Tibial nerve (tissue), 4 donors: ENCODE measurements around the gene LPO. TPM values are rescaled to one million over a fixed set of nuclear protein-coding genes. Genes with fewer than 3 reads are reported as not detected.

Experiments used
- DNase-seq, 2 donors: peaks; one replicate each; pipeline ENCODE4 v3.0.0-alpha.2; 2019; ENCODE audit warnings: low spot score in 2 of 2
- H3K27ac ChIP-seq, 4 donors: fragments of 200-600 bp; sonication (generic) in 3 of 4; one replicate each; pipeline ENCODE4 v1.5.1; 2017 to 2019; ENCODE audit warnings: mild to moderate bottlenecking in 1 of 4
- H3K27me3 ChIP-seq, 2 donors: fragments of 200-600 bp; sonication (generic) in 1 of 2; one replicate each; pipeline versions ENCODE4 v1.5.1 to v1.6.0; 2017 to 2019
- H3K36me3 ChIP-seq, 3 donors: fragments of 200-600 bp; sonication (generic); one replicate each; pipeline ENCODE4 v1.5.1; 2018 to 2019
- H3K4me1 ChIP-seq, 4 donors: fragments of 200-600 bp; sonication (generic) in 3 of 4; one replicate each; pipeline ENCODE4 v1.5.1; 2017 to 2019
- H3K4me3 ChIP-seq, 4 donors: fragments of 200-600 bp; sonication (generic) in 3 of 4; one replicate each; pipeline ENCODE4 v1.5.1; 2017 to 2019; ENCODE audit warnings: mild to moderate bottlenecking in 1 of 4, moderate library complexity in 1 of 4
- H3K9me3 ChIP-seq, 4 donors: fragments of 200-600 bp; sonication (generic) in 3 of 4; one replicate each; pipeline ENCODE4 v1.5.1; 2017 to 2019
- CTCF ChIP-seq, 5 experiments: fragments of 200-600 bp in 3 of 5; fragments of 450-650 bp in 2 of 5; sonication (generic) in 3 of 5; IDR thresholded peaks; one replicate each; pipeline ENCODE4 v1.5.1; 2016 to 2019; ENCODE audit warnings: antibody characterized with exemption in 5 of 5, mild to moderate bottlenecking in 3 of 5, moderate library complexity in 2 of 5
- EP300 ChIP-seq, 2 donors: sonication (generic); formaldehyde crosslinking; IDR thresholded peaks; one replicate each; pipeline ENCODE4 v1.6.1; 2017; ENCODE audit warnings: antibody characterized with exemption in 2 of 2, mild to moderate bottlenecking in 1 of 2
- POLR2A ChIP-seq, 2 donors: fragments of 450-650 bp; IDR thresholded peaks; one replicate each; pipeline ENCODE4 v1.6.1; 2017; ENCODE audit warnings: antibody characterized with exemption in 2 of 2, mild to moderate bottlenecking in 2 of 2, moderate library complexity in 2 of 2
- WGBS, 2 donors: methylation state at CpG; one replicate each; pipeline ENCODE4 v1.1.5; 2018; 5-methylcytosine and 5-hydroxymethylcytosine counted together
- total RNA-seq, 4 donors: library from RNA; depleted of rRNA; stranded (reverse); fragments of >200 nt; gene quantifications; one replicate each; pipeline ENCODE4 v1.1.0, GENCODE V29; 2016

Gene LPO
- total RNA-seq, 4 donors from 2014 or later, result not detected

DNA sequence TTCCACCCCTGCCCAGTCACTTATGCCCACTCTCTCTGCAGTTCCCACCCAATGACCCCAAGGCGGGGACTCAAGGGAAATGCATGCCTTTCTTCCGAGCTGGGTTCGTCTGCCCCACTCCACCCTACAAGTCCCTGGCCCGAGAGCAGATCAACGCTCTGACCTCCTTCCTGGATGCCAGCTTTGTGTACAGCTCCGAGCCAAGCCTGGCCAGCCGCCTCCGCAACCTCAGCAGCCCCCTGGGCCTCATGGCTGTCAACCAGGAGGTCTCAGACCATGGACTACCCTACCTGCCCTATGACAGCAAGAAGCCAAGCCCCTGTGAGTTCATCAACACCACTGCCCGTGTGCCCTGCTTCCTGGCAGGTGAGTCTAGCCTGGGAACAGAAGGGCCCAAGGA is 13.8 kb downstream of the LPO start:
- Histone ChIP-seq H3K27ac (no peak overlapping the region), H3K36me3 (no peaks in the 10 kb centered on the region), H3K4me3 (no peak overlapping the region), H3K9me3 (no peaks in the 10 kb centered on the region), H3K4me1 (peaks cover 0 to 14% (median 3%) of the 10 kb centered on the region in 4 donors), H3K27me3 (peaks cover 0 to 61% of the 10 kb centered on the region in 2 donors)
- DNase-seq, result no peak
- WGBS, 2 donors, result 52 to 77% methylated on average over 7 to 9 of the region's 9 CpGs
- no peak for TF ChIP-seq POLR2A (IDR thresholded peaks at IDR 0.05)
- no peak for TF ChIP-seq CTCF (IDR thresholded peaks at IDR 0.05)
- no peak for TF ChIP-seq EP300 (IDR thresholded peaks at IDR 0.05)

DNA sequence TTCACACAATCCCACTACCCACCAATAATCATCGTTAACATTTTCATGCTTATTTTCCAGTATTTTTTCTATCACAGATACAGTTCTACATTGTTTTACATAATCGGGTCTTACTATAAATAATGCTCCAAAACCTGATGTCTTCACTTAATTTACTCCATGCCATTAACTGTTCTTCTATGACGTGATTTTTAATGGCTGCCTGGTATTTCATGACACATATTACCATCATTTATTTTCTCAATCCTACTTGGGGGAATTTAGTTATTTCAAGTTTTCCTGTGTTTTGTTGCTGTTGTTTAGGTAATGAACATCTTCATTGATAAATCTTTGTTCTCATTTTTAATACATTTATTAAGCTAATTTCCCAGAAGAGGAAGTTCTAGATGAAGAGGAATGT is 14.7 kb downstream of the LPO start:
- DNase-seq, result no peak
- WGBS, 2 donors, result 75 to 79% methylated on average over 3 of the region's 3 CpGs
- Histone ChIP-seq H3K4me1 (peaks cover 0 to 14% (median 3%) of the 10 kb centered on the region in 4 donors), H3K27me3 (peaks cover 0 to 67% of the 10 kb centered on the region in 2 donors), H3K4me3 (no peak overlapping the region), H3K27ac (no peak overlapping the region), H3K36me3 (no peaks in the 10 kb centered on the region), H3K9me3 (no peaks in the 10 kb centered on the region)
- no peak for TF ChIP-seq CTCF (IDR thresholded peaks at IDR 0.05)
- no peak for TF ChIP-seq POLR2A (IDR thresholded peaks at IDR 0.05)
- no peak for TF ChIP-seq EP300 (IDR thresholded peaks at IDR 0.05)

DNA sequence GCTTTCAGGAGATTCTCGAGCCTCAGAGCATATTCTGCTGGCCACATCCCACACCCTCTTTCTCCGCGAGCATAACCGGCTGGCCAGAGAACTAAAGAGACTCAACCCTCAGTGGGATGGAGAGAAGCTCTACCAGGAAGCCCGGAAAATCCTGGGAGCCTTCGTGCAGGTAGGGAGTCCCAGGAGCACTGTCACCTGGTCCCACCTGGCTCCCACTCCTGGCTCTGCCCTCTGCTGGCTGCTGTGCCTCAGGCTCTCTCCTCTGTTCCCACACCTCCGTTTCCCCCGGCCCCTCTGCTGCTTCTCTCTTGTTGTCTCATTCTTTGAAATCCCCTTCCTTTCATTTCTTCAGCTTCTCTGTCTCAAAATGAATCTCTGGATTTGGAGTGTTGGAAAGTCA is 16.4 kb downstream of the LPO start:
- no peak for DNase-seq
- H3K27ac ChIP-seq, result no peak overlapping the region
- H3K27me3 ChIP-seq, result peaks cover 0 to 61% of the 10 kb centered on the region in 2 donors
- no peaks in the 10 kb centered on the region for H3K36me3 ChIP-seq
- TF ChIP-seq POLR2A (IDR thresholded peaks at IDR 0.05) (no peak), CTCF (IDR thresholded peaks at IDR 0.05) (no peak), EP300 (IDR thresholded peaks at IDR 0.05) (no peak)
- H3K4me1 ChIP-seq, result peaks cover 0 to 4% (median 0%) of the 10 kb centered on the region in 4 donors
- WGBS, 2 donors, result 17 to 22% methylated on average over 8 of the region's 8 CpGs
- no peaks in the 10 kb centered on the region for H3K9me3 ChIP-seq
- no peak overlapping the region for H3K4me3 ChIP-seq

GRCh38 chr17:58262149-58262548 is 23.8 kb downstream of the LPO start:
- DNase-seq, result no peak
- Histone ChIP-seq H3K27ac (no peak overlapping the region), H3K36me3 (no peaks in the 10 kb centered on the region), H3K4me3 (no peak overlapping the region), H3K27me3 (peaks cover 0 to 51% of the 10 kb centered on the region in 2 donors), H3K9me3 (no peaks in the 10 kb centered on the region), H3K4me1 (no peaks in the 10 kb centered on the region)
- WGBS, 2 donors, result 87 to 90% methylated on average over 11 of the region's 11 CpGs
- TF ChIP-seq EP300 (IDR thresholded peaks at IDR 0.05) (no peak), POLR2A (IDR thresholded peaks at IDR 0.05) (no peak), CTCF (IDR thresholded peaks at IDR 0.05) (no peak)

DNA sequence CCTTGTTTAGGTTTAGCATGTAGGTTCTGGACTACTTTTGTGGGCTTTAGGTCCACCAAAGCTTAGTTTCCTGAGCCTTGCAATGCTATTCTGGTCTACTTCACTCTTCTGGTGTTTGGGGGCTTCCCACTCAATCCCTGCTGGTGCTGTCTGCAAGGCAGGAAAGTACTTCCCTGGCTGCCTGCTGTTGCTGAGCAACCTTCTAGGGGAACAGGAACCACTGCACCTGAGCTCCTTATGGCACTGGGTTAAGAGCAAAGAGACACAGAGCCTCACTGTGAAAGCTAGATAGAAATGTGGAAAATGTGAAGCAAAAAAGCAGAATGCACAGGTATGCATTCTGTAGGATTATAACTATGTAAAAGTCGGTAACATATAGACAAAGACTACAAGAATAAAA is 25.4 kb downstream of the LPO start:
- Histone ChIP-seq H3K27me3 (peaks cover 0 to 45% of the 10 kb centered on the region in 2 donors), H3K27ac (no peak overlapping the region), H3K9me3 (no peaks in the 10 kb centered on the region), H3K4me3 (no peak overlapping the region), H3K4me1 (no peaks in the 10 kb centered on the region), H3K36me3 (no peaks in the 10 kb centered on the region)
- TF ChIP-seq POLR2A (IDR thresholded peaks at IDR 0.05) (no peak), EP300 (IDR thresholded peaks at IDR 0.05) (no peak), CTCF (IDR thresholded peaks at IDR 0.05) (no peak)
- no peak for DNase-seq
- WGBS, 2 donors, result 72 to 79% methylated on average over 1 of the region's 1 CpG
